GM12878 (cell line): Measurements from ENCODE around the gene HMG20B. TPM values are rescaled to one million over a fixed set of nuclear protein-coding genes. Genes with fewer than 3 reads are reported as not detected.

ENCODE experiments used
- CREM ChIP-seq: IDR thresholded peaks from 2 replicates; pipeline ENCODE4 v1.6.1; 2014; ENCODE audit warnings: antibody characterized with exemption, low read depth
- E4F1 ChIP-seq: fragments of 450-650 bp; IDR thresholded peaks from 2 replicates; pipeline ENCODE4 v1.6.1; 2018; ENCODE audit warnings: borderline replicate concordance, mild to moderate bottlenecking; ENCODE audit not compliant: partially characterized antibody
- ELK1 ChIP-seq: IDR thresholded peaks from 2 replicates; pipeline ENCODE4 v1.6.1; 2012; ENCODE audit warnings: low read depth, low read length, improper control_type of control experiment
- IRF4 ChIP-seq: IDR thresholded peaks from 2 replicates; pipeline ENCODE4 v1.6.1; 2011; ENCODE audit warnings: low read depth, low read length
- IRF5 ChIP-seq: fragments of 450-650 bp; IDR thresholded peaks from 2 replicates; pipeline ENCODE4 v1.6.1; 2017; ENCODE audit warnings: borderline replicate concordance
- KAT2A ChIP-seq: conservative IDR thresholded peaks from 2 replicates; pipeline ENCODE4 v1.6.1; 2011; ENCODE audit warnings: low read depth, low read length; ENCODE audit not compliant: control insufficient read depth
- LARP7 ChIP-seq: fragments of 450-650 bp; IDR thresholded peaks from 2 replicates; pipeline ENCODE4 v1.6.1; 2017; ENCODE audit warnings: mild to moderate bottlenecking
- MAX ChIP-seq: IDR thresholded peaks from 2 replicates; pipeline ENCODE4 v1.6.1; 2012; ENCODE audit warnings: low read depth, low read length, improper control_type of control experiment
- NFYA ChIP-seq: IDR thresholded peaks from 2 replicates; pipeline ENCODE4 v1.6.1; 2011; ENCODE audit warnings: low read depth, mild to moderate bottlenecking, low read length, improper control_type of control experiment, borderline replicate concordance
- NFYB ChIP-seq: IDR thresholded peaks from 2 replicates; pipeline ENCODE4 v1.6.1; 2011; ENCODE audit warnings: low read depth, mild to moderate bottlenecking, low read length, improper control_type of control experiment, moderate library complexity; ENCODE audit not compliant: insufficient read depth
- PAX8 ChIP-seq: fragments of 450-650 bp; IDR thresholded peaks from 2 replicates; pipeline ENCODE4 v1.6.1; 2017; ENCODE audit warnings: mild to moderate bottlenecking, moderate library complexity
- POLR2AphosphoS2 ChIP-seq: IDR thresholded peaks from 2 replicates; pipeline ENCODE4 v1.6.1; 2011; ENCODE audit warnings: low read depth, mild to moderate bottlenecking, low read length, improper control_type of control experiment, moderate library complexity
- RCOR1 ChIP-seq: conservative IDR thresholded peaks from 2 replicates; pipeline ENCODE4 v1.6.1; 2012; ENCODE audit warnings: low read depth, low read length, improper control_type of control experiment
- SMC3 ChIP-seq: IDR thresholded peaks from 2 replicates; pipeline ENCODE4 v1.6.1; 2011; ENCODE audit warnings: low read length, improper control_type of control experiment, borderline replicate concordance
- SRF ChIP-seq, 2 experiments: IDR thresholded peaks; 2 replicates each; pipeline ENCODE4 v1.6.1; 2011; ENCODE audit warnings: low read depth in 2 of 2, low read length in 2 of 2, mild to moderate bottlenecking in 1 of 2, moderate library complexity in 1 of 2
- STAT3 ChIP-seq: IDR thresholded peaks from 2 replicates; pipeline ENCODE4 v1.6.1; 2011; ENCODE audit warnings: low read depth, low read length, improper control_type of control experiment
- TCF12 ChIP-seq: IDR thresholded peaks from 2 replicates; pipeline ENCODE4 v1.6.1; 2011; ENCODE audit warnings: low read depth, mild to moderate bottlenecking, low read length
- USF1 ChIP-seq: IDR thresholded peaks from 2 replicates; pipeline ENCODE4 v1.6.1; 2011; ENCODE audit warnings: borderline replicate concordance, low read depth, mild to moderate bottlenecking, moderate library complexity, mixed read lengths, low read length; ENCODE audit not compliant: insufficient read depth; ENCODE audit errors: extremely low read length
- WRNIP1 ChIP-seq: IDR thresholded peaks from 2 replicates; pipeline ENCODE4 v1.6.1; 2011; ENCODE audit warnings: low read depth, low read length, improper control_type of control experiment, borderline replicate concordance
- ZBED1 ChIP-seq: IDR thresholded peaks from 2 replicates; pipeline ENCODE4 v1.6.1; 2016; ENCODE audit warnings: borderline replicate concordance
- ZBTB33 ChIP-seq: fragments of 450-650 bp; IDR thresholded peaks from 2 replicates; pipeline ENCODE4 v1.6.1; 2017; ENCODE audit warnings: mild to moderate bottlenecking
- polyA plus RNA-seq, 11 experiments: library from polyadenylated mRNA; depleted of rRNA in 4 of 11; unstranded in 6 of 11; stranded (reverse) in 5 of 11; fragments of >200 nt; fragmentation: Nextera tagmentation in 4 of 11; fragmentation: Illumina TruSeq in 1 of 11; extraction: Ambion mirVana in 4 of 11; extraction: Trizol in 1 of 11; gene quantifications; 1 replicate in 1 of 11; 2 replicates in 10 of 11; pipeline versions ENCODE4 v1.2.1 to v1.2.3, GENCODE V29; 2011 to 2016; ENCODE audit warnings: inconsistent platforms in 2 of 11, missing spikeins in 2 of 11, low read depth in 1 of 11
- total RNA-seq, 4 experiments: library from RNA; depleted of rRNA in 3 of 4; stranded (reverse); fragments of >200 nt in 3 of 4; fragmentation: Illumina TruSeq in 1 of 4; extraction: Trizol in 1 of 4; gene quantifications; 2 replicates each; pipeline versions ENCODE4 v1.2.1 to v1.2.3, GENCODE V29; 2013 to 2021

Gene HMG20B
- total and polyA plus RNA-seq, 10 of the 15 experiments (the other 5 are each of a cell fraction or from before 2014, with no cell fraction given), result 0.37 to 92.7 (median 47.0) TPM

GRCh38 chr19:3557461-3558248, 15.1 kb upstream of the HMG20B start, which contains the start of gene MFSD12 (continued):
- TF ChIP-seq NFYA (no peak), SRF (IDR thresholded peaks at IDR 0.05; ENCODE audit: low read depth in 2 of 2, low read length in 2 of 2) (no peak), CREM (peak; percentile 58; the same call in 1 of the 2 replicates), IRF4 (no peak), MAX (peak; percentile 81; the same call in 1 of the 2 replicates), IRF5 (no peak), LARP7 (peak; percentile 30), E4F1 (peak; percentile 92), SMC3 (no peak), PAX8 (no peak), ZBTB33 (no peak), USF1 (peak; percentile 51), KAT2A (no peak), WRNIP1 (no peak), POLR2AphosphoS2 (no peak), RCOR1 (0 out of 2 replicates have a peak, but pooled peaks have one; percentile 51), ZBED1 (no peak), ELK1 (peak; percentile 79), TCF12 (0 out of 2 replicates have a peak, but pooled peaks have one; percentile 30), NFYB (peak; percentile 93), STAT3 (no peak)
